Ishikawa (cell line): ENCODE measurements around the gene ARMC9.

ENCODE experiments used
- CEBPB ChIP-seq: IDR thresholded peaks from 2 replicates; pipeline ENCODE4 v1.6.1; 2012
- CREB1 ChIP-seq: IDR thresholded peaks from 2 replicates; pipeline ENCODE4 v1.6.1; 2012; ENCODE audit warnings: low read depth
- EGR1 ChIP-seq: IDR thresholded peaks from 2 replicates; pipeline ENCODE4 v1.6.1; 2012
- EP300 ChIP-seq: IDR thresholded peaks from 2 replicates; pipeline ENCODE4 v1.6.1; 2012; ENCODE audit warnings: borderline replicate concordance
- FOXM1 ChIP-seq: IDR thresholded peaks from 2 replicates; pipeline ENCODE4 v1.6.1; 2012; ENCODE audit warnings: low read depth, borderline replicate concordance
- MAX ChIP-seq: IDR thresholded peaks from 2 replicates; pipeline ENCODE4 v1.6.1; 2012
- NFIC ChIP-seq: IDR thresholded peaks from 2 replicates; pipeline ENCODE4 v1.6.1; 2012
- RAD21 ChIP-seq: IDR thresholded peaks from 2 replicates; pipeline ENCODE4 v1.6.1; 2012; ENCODE audit warnings: low read depth
- REST ChIP-seq: IDR thresholded peaks from 2 replicates; pipeline ENCODE4 v1.6.1; 2012; ENCODE audit warnings: low read depth, mild to moderate bottlenecking
- TAF1 ChIP-seq: IDR thresholded peaks from 2 replicates; pipeline ENCODE4 v1.6.1; 2012; ENCODE audit warnings: low read depth, mild to moderate bottlenecking
- TCF12 ChIP-seq: IDR thresholded peaks from 2 replicates; pipeline ENCODE4 v1.6.1; 2012; ENCODE audit warnings: low read depth
- TEAD4 ChIP-seq: IDR thresholded peaks from 2 replicates; pipeline ENCODE4 v1.6.1; 2012
- USF1 ChIP-seq: IDR thresholded peaks from 2 replicates; pipeline ENCODE4 v1.6.1; 2012
- YY1 ChIP-seq: IDR thresholded peaks from 2 replicates; pipeline ENCODE4 v1.6.1; 2012; ENCODE audit warnings: low read depth
- ZBTB7A ChIP-seq: IDR thresholded peaks from 2 replicates; pipeline ENCODE4 v1.6.1; 2012; ENCODE audit warnings: low read depth

Gene ARMC9

GRCh38 chr2:231167745-231168459, 30.5 kb upstream of the ARMC9 start:
- TF ChIP-seq MAX (no peak), NFIC (no peak), TEAD4 (no peak), TCF12 (no peak), TAF1 (no peak), RAD21 (no peak), YY1 (no peak), USF1 (no peak), EP300 (no peak), CEBPB (no peak), EGR1 (no peak), CREB1 (no peak), REST (no peak), ZBTB7A (no peak), FOXM1 (no peak)

GRCh38 chr2:231168460-231169139, 29.8 kb upstream of the ARMC9 start:
- TF ChIP-seq MAX (no peak), NFIC (no peak), REST (no peak), RAD21 (no peak), CREB1 (no peak), TCF12 (no peak), TEAD4 (no peak), TAF1 (no peak), EGR1 (no peak), YY1 (no peak), ZBTB7A (no peak), FOXM1 (no peak), USF1 (no peak), EP300 (no peak), CEBPB (no peak)

GRCh38 chr2:231169488-231169887, 28.9 kb upstream of the ARMC9 start:
- TF ChIP-seq YY1 (no peak), CEBPB (no peak), NFIC (no peak), TCF12 (no peak), ZBTB7A (no peak), FOXM1 (no peak), REST (no peak), RAD21 (no peak), MAX (no peak), CREB1 (no peak), TEAD4 (no peak), EP300 (no peak), EGR1 (no peak), USF1 (no peak), TAF1 (no peak)
